HG02623 (cell line): ENCODE measurements around the gene TMC6.
"Not testable (repeated sequence)": the region's sequence is repeated elsewhere in the genome, so short reads cannot be mapped to it uniquely, and the experiment has no call there.

Source experiments
- ATAC-seq: cut with Tn5 transposase; IDR thresholded peaks from one replicate; pipeline ENCODE4 v1.9.1; 2021; ENCODE audit warnings: moderate library complexity; ENCODE audit not compliant: unreplicated experiment

TMC6 gene

DNA sequence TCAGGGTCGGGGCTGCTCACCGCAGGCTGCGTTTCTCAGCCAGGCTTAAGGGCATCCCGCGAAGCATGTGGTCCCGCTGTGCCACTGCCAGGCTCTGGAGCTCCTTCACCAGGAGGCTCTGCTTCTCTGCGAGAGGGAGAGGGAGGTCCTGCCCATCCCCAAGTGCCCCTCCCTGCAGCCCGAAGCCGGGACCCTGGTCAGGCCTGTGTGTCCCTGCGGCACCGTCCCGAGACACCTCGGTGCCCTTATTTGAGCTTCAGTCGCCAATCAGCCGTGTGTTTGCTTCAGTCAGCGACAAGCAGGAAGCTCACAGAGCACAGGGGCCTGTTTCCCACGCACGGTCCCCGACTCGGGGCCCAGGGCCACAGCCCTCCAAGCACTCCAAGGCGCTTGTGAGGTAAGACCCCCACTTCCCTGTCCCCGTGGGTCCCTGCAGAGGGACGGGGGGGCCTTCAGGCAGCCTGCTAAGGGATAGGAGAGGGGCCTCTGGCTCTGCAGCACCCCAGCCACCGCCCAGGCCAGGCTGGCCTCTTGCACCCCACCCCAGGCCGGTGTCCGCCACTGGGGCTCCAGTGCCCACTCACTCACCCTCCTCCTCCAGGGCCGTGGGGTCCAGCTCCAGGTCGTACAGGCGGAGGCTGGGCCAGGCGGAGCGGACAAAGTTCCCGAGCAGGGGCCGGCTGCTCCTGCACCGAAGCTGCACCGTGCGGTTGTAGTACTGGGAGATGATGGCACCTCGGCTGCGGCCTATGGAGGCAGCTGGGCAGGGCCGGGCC lies 3.2 kb downstream of the TMC6 start:
- no peak for ATAC-seq

DNA sequence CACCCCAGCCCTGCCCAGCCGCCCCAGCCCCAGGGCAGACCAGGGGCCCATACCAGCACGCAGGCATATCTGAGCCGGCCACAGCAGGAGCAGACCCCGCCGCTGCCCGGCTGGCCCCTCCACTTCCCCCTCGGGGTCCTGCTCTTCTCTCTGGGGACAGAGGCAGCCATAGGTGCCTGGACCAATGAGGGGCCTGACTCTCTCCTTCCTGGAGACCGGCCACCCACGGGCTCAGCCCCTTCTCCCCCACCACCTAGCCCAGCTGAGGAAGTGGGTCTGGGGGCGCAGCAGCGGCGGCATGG lies 3.8 kb downstream of the TMC6 start:
- no peak for ATAC-seq

DNA sequence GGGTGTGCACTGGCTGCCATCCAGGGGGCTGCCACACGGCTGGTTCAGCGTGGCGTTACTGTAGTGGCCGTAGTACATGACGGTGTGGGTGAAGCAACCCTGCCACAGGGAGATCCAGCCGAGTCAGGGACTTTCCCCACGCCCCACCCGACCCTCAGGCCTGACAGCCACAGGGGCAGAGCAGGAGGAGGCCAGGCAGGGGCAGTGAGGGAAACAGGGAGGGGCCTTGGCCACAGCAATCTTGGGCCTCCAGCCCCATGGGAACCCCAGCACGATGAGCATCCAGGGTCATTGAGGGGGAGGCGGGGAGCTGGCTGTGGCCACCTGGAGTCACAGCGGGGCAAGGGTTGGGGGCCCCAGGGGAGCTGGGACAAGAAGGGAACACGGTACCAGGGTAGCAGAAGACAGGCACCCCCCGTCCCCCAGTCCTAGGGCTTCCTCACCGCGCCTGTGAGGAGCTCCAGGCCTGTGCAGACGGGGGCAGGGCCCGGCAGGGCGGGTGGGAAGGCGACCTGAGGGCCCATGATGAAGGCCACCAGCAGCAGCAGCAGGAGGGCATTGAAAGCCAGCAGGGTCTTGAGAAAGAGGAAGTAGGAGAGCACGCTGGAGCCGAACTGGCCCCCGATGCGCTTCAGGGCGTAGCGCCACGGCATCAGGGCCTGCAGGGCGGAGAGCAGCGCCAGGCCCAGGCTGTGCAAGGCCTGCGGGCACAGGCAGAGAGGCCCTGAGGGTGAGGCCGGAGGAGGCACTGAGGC lies 4.3 kb downstream of the TMC6 start:
- ATAC-seq: no peak

GRCh38 chr17:78123258-78123929 lies 5.2 kb downstream of the TMC6 start:
- ATAC-seq: no peak

DNA sequence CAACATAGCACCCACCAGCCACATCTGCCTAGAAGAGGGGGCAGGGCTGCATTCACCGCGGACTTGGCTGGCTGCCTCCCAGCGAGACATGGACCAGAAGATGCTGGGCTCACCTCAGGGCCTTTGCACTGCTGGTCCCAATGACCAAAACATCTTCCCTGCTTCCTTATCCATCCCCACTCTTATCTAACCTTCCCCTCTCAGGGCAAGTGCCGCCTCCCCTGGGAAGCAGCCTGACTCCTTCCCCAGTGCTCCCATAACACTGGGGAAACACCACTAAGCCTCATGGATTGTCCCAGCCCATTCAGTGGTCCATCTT lies 5.7 kb downstream of the TMC6 start:
- ATAC-seq: no peak

DNA sequence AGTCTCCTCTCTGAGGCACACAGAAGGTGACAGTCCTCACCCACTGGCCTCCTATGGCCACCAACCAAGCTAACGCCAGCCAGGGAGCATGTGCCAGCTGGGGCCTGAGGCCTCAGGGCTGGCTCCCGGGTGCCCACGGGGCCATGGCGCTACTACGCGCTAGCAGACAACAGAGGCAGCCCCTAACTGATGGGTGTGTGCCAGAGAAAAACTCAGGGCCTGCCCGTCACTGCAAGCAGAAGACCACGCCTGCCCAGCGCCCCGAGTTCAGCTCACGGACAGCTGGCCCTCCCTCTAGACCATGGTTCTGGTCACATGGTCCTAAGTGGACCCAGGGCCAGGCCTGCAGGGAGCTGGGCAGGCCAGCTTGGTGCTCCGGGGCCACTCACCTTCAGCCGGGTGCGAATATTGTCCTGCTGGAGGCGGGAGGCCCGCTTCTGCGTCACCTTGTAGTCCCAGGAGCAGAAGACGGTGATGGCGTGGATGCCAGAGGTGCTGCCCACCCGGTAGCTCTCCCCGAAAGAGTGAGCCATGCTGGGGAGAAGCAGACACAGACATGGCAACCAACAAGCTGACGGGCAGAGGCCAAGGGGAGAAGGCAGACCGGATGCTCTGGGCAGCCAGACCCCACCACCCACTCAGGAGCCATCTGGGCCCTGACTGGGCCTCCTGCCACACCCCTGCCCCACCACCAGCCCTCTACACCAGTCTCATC lies 6.2 kb downstream of the TMC6 start:
- no peak for ATAC-seq

GRCh38 chr17:78121801-78122215 lies 6.7 kb downstream of the TMC6 start:
- ATAC-seq: no peak

DNA sequence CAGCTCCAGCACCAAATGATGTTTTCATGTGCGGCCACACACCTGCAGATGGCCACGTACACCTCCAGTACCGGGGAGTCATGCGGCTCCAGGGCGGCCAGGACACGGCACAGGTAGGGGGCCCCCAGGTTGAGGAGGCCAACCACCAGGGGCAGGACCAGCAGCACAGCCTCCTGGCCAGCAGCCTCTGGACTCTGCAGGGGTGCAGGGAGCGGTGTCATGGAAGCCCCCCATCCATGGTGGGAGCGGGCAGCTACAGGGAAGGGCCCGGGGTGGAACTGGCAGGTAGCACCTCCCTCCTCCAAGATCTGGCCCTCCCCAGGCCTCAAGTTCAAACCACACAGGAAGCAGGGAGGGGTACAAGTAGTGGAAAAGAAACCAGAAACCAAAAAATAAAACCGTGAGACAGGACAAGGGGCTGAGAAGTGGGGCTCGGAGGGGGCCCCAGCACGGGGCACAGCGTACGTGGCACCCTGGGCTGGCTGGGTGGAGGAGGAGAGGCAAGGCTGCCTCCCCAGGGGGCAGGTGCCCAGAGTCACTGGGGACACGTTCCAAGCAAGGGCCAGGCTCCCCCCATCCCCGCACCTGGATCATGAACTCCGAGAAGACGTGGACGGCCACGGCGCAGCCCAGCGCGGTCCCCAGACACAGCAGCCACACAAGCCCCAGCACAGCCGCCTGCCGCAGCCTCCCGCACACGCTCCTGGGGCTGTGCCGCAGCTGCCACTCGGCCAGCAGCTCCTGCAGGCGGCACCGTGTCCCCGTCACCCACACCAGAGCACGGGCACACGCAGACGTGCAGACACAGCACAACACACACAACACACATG lies 7.4 kb downstream of the TMC6 start:
- no peak for ATAC-seq

GRCh38 chr17:78120537-78120936 lies 8.0 kb downstream of the TMC6 start:
- ATAC-seq: no peak

GRCh38 chr17:78118801-78119241 lies 9.7 kb downstream of the TMC6 start:
- ATAC-seq: no peak

DNA sequence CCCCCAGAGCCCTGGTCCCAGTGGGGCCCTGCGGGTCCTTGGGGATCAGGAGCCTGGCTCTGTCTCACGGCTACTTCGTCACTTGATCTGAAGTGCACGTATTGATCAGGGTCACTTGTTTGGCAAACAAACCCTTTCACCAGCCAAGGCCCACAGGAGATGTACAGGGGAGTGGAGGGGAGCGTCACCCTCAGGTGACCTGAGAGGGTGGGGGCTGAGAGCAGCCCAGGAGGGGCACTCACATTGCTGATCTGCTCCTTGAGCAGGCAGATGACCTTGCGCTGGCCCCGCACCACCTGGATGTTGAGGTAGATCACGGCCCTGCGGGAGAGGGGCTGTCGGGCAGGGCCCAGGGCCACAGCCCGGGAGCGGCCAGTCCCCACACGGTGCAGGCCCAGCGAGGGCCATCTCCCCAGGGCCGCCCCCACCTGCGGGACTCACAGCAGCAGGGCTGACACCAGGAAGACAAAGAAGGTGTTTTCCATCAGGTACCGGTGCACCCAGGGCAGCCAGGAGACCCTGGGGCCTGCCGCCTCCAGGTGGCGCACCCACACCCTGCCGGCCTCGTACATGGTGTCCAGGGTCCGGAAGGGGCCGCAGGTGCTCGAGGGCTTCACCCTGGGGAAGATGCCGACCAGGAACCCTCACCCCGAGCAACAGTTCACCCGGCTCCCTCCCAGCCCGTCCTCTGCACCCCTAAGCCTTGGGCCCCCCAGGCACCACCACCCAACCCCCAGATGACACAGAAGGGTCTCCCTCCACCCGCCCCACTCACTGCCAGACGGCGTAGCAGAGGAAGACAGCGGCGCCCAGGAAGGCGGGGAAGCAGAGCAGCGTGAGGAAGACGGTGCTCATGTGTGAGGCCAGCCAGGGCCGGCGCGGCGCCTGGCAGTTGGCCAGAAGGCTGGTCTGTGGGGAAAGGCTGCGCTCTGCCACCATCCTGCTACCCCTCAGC lies 11.3 kb downstream of the TMC6 start:
- ATAC-seq: no peak

- ATAC-seq: no peak
These were observed 12.1 kb downstream of the TMC6 start for GRCh38 chr17:78116411-78116810.

DNA sequence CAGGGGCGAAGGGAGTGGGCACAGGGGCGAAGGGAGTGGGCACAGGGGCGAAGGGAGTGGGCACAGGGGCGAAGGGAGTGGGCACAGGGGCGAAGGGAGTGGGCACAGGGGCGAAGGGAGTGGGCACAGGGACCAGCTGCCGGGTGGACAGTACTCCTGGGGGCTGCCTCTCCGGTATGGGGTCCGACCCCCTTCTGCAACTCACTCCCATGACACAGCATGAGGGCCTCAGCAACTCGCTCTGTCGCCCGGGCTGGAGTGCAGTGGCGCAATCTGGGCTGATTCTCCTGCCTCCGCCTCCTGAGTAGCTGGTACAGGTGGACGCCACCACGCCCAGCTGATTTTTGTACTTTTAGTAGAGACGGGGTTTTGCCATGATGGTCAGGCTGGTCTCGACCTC lies 12.8 kb downstream of the TMC6 start:
- ATAC-seq: not testable (repeated sequence)

- ATAC-seq: no peak
These were observed 13.5 kb downstream of the TMC6 start for GRCh38 chr17:78114831-78115723.

GRCh38 chr17:78113804-78114785 lies 14.5 kb downstream of the TMC6 start:
- no peak for ATAC-seq

- ATAC-seq: no peak
These were observed 15.8 kb downstream of the TMC6 start for GRCh38 chr17:78112518-78113471.
